ENCODE results near the gene MTX1.
"Not testable (repeated sequence)": the region's sequence is repeated elsewhere in the genome, so short reads cannot be mapped to it uniquely, and the experiment has no call there.

The MTX1 gene

GRCh38 chr1:155241841-155242264 is 33.4 kb downstream of the MTX1 start:
- no peak for DNase-seq

DNA sequence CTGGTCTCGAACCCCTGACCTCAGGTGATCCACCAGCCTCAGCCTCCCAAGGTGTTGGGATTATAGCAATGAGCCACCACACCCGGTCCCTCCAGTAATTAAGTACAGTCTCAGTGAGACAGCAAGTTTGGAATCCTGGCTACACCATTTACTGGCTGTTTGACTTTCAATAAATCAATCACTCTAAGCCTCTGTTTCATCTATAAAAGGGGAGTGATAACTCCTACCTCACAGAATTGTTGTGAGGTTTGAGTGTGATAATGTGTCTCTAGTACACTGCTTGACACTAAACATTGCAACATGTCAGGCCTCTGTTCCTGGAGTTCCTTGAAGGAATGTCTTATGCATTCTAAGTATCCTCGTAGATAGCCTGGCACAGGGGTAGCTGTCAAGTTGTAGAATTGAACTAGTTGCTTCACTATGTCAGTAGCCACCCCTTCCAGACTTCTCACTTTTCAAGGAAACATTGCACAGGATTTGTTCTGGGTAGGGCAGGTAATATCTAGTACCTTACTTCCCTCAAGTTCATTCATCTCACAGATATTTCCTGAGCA is 34.4 kb downstream of the MTX1 start:
- DNase-seq = no peak

- DNase-seq = peak; percentile 97
Observed at GRCh38 chr1:155244368-155245162, 36.1 kb downstream of the MTX1 start.

DNA sequence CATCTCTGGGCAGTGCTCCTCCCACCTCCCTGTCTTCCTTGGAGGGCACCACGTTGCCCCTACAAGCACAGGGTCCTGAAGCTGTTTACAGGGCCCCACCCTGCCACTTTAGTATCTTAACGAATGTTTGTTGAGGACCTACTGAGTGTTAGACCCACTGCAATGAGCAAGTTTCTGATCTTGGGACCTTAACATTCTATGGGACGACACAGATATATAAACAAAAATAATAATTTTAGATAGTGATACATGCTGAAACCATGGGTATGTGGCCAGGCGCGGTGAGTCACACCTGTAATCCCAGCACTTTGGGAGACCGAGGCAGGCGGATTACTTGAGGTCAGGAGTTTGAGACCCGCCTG is 36.6 kb downstream of the MTX1 start:
- DNase-seq = no peak

DNA sequence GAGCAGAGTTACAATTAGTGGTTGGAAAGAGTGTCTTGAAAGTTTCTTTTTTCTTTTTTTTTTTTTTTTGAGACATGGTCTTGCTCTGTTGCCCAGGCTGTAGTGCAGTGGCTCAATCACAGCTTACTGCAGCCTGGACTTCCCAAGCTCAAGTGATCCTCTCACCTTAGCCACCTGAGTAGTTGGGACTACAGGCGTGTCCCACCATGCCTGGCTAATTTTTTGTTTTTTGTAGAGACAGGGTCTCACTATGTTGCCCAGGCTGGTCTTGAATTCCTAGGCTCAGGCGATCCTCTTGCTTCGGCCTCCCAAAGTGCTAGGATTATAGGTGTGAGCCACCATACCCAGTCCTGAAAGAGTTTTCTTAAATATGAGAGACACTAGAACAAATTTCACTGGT is 38.3 kb downstream of the MTX1 start:
- not testable (repeated sequence) for DNase-seq

DNA sequence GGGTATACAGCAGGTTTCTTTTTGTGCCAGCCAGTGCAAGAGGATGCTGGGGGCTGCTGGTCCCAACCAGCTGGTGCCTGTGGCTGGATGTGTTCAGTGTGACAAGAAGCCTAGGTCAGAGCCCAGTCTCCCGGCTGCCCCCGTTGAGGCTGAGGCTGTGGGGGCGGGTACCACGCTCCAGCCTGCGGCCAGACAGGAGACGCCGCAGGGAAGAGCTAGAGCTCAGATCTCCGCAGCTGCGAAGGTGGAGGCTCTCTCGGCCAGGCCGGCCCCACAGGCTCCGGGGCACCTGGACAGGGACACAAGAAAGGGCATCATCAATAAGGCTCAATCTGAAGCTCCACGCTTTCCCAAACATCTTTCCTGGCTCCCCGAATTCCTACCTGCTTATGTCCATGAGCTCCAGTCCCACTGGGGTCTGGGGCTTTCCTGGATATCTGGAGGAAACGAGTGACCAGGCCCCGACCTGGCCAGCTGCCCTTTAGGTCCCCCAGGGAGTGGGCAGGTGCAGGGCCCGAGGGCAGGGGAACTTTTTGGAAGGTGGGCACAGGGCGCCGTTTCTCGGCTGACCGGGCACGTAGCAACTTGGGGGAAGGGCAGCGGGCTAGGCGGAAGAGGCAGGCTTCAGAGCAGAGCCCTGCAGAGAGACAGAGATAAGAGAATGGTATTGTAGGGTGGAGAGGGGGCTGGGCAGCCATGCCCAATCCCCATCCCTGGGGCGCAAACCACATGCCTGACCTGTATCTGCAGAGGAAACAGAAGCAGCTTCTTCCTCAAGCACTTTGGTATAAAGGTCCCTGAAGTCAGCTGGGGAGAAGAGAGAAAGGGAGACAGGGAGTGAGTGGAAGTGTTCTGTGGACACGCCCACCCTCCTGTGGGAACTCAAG is 39.4 kb downstream of the MTX1 start:
- no peak for DNase-seq

GRCh38 chr1:155250246-155250632 is 41.7 kb downstream of the MTX1 start:
- no peak for DNase-seq

DNA sequence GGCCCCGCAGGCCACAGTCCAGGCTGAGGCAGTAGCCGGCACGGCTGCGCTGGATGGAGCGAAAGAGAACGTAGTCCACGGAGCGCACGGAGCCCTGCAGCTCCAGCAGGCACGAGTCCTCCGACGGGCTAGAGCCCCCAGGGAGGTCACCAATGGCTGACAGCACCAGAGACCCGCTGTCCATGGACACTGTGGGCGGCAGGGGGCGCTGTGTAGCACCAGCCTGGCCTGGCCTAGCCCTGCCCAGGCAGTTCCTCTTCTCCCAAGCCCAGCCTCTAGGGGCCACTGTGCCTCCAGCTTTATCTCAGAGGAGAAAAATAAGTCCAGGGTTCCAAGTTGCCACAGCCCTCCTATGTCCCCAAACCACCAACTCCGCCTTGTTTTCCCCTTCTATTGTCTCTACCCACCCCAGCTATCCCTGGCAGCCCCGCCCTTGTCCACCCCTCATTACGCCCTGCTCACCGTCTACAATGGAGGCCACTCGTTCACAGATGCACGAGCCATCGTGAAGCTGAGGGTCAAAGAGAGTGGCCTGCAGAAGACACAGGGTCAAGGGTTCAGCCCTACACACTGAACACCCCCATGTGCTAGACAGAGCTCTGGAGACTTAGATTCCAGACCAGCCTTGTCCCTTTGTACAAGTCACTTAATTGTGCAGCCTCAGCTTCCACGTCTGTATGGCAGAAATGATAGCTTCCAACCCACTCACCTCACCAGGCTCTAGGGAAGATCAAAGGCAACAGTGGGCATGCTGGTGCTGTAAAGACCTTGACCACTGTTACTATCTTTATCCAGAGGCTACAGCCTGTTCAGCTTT is 42.3 kb downstream of the MTX1 start:
- DNase-seq = peak; percentile 84

DNA sequence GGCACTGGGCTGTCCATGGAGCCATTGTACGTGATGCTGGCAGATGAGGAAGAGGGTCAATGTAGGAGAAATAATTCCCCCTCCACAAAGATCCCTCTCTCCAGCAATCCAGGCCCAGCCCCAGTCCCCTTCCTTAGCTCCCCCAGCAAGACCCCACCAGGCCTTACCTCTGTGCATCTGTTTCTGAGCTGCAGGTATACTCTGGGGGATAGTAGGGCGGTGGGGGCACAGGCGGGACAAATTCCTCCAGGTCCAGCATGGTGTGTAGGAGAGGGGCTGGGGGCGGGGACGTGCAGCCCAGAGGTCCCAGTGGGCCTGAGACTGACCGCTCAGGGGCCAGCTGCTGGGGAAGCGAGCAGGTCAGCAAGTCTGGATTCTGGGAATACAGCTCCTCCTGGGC is 43.1 kb downstream of the MTX1 start:
- DNase-seq = no peak

DNA sequence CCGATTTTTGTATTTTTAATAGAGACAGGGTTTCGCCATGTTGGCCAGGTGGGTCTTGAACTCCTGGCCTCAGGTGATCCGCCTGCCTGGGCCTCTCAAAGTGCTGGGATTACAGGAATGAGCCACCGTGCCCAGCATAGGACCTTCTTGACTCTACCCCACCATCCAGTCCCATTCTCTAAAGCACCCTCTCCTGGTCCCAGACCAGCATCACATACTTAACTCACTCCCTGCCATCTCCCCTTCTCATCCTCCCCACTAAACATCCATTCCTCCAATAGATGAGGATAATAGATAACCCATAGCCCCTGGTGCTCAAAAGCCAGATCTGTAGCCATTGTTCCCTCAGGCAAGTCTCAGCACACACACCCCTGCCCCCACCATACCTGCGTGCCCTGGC is 44.7 kb downstream of the MTX1 start:
- DNase-seq = no peak

DNA sequence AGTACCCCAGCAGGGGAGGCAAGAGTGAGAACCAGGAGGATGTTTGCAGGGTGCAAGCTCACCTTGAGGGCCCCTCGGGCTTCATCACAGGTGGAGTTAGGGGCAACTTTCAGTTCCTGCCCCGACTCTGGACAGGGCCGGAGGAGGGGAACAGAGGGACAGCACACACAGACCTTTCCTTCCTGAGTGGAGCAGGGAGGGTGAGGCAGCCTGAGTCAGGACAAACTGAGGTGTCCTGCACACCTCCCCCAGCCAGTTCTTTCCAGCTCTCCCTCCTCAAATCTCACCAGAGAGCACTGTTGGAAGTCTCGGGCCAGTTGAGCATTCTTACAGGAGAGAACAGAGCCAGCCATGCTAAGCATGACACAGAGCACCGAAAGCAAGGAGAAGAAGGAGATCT is 45.3 kb downstream of the MTX1 start:
- no peak for DNase-seq

DNA sequence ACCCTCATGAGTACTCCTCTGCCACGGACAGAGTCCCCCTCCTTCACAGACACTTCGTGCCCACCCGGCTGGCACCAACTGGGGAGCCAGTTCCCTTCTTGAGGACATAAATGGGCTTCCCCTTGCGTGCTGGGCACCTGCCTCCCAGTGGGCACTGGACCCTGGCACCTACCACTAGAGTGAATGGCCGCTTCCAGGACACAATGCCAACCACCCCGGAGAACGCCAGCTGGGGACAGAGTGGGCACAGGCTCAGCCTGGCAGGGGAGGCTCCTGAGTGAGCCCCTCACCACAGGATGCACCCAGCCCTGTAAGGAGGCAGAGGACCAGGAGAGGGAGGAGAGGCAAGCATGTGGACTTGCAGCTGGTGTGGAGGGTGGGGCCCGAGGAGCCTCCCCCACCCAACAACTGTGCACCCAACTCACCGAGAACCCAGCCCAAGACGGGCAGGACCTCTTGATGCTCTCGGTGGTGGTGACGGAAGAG is 45.8 kb downstream of the MTX1 start:
- DNase-seq = no peak

GRCh38 chr1:155254714-155255242 is 46.3 kb downstream of the MTX1 start:
- DNase-seq = no peak

- DNase-seq = peak; percentile 72
Observed at GRCh38 chr1:155255243-155256007, 46.9 kb downstream of the MTX1 start, which contains the start of gene ENTREP3. ENTREP3 (minus strand) TSS chr1:155255483; CDS start chr1:155254877, 606 bp downstream.

DNA sequence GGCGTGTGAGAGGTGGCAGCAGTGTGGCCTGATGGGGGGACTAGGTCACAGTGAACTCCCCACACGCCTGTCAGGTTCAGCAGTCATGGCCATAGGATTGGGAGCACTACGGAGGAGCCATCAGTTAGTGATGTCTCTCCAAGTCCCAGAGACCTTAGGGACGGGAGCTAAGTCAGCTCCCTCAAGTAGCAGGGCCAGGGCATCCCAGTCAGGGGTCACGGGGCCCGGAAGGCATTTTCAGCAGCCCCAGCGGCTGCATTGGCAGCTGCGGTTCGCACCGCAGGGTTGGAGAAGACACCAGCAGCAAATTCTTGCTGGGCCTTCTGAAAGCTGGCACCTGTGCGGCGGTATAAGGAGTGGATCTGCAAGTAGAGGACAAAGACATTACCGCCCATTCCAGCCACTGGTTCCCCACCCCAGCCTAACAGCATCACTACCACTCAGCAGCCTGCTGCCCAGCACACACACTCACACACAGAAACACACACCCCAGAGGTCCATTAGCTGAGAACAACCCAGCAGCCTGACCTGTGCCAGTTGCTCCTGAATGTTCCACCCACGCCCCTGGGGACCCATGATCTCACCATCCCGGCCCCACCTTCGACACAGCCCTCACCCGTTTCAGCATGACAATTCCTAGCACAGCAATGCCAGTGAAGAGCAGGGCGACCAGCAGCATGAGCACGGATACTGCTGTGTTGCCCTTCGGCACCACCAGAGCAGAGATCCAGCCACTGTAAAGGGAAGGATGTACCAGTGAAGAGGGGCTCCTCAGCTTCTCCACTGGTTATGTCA is 47.8 kb downstream of the MTX1 start:
- no peak for DNase-seq

DNA sequence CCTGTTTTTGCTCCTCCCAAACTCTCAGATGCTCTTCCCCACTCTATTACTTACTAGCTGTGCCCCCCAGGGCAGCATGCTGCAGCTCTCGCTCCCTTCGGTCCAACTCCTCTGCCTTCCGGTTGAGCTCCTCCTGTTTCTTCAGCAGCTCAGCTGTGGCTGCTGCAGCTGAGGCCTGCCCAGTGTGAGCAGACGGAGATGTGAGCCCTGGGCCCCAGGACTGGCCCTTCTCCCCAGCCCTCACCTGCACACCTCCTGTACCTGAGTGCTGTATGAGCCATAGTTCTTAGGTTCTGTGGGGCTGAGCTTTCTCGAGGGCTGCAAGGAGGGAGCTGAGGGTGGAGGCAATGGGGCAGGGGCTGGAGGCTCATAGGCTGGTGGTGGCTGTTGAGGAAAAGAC is 51.8 kb downstream of the MTX1 start:
- DNase-seq = no peak

DNA sequence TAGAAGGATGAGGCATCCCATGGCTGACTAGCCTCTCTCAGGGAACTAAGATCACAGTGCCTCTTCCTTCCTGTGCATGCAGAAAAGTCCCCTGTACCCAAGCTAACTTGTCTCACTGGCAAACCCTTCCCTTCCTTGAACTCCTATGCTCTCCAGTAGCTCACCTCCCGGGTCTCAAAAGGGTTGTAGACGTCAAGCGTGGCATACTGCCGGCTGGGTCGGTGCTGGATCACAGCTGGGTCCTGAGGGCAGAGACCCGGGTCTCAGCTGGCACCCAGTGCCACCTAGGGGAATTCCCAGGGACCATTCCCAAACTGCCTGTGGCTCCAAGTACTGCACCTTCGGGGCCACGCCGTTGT is 53.0 kb downstream of the MTX1 start:
- DNase-seq = no peak

DNA sequence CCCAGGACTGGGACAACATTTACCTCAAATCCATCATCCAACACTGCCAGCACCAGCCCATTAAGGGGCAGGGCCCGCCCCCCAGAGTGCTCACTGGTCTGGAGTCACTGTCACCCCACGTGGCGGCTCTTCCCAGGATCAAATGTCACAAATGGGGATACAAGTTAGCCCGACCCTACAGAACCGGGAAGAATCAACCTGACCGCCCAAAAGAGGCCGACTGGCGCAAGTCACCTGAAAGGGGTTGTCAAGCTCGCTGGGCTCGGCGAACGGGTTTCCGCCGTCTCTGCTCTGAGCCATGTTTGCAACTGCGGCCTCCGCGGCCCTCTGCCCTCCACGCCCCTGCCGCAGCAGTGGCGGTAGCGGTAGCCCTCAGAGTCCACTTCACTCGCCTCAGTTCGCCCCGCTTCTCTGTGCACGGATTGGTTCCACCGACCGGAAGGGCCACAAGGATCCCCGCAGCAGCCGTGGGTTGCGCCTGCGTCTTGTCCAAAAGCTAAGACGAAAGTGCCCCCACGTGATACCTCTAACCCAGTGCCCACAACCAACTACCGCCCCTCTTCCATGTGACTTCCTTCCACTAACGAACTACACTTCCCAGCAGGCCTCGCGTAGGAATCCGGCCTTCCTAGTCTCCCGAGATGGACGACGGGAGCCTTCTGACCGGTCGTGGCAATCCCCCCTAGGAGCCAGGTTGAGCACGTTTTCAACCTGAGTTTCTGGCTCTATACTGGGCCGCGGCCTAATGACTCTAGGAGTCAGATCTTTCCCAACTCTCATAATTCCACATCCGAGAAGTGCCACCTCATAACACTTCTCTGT is 53.6 kb downstream of the MTX1 start, which contains the start of gene SCAMP3:
TSS of gene SCAMP3 (minus strand) at position 509 of the 822 bp plus-strand sequence. CDS start at position 300, 209 bp downstream.
- DNase-seq = peak; percentile 97

- no peak for DNase-seq
Observed at GRCh38 chr1:155263067-155263466, 54.6 kb downstream of the MTX1 start.
